Panc1 (cell line): ENCODE measurements around the gene LSM14A. TPM values are rescaled to one million over a fixed set of nuclear protein-coding genes. Genes with fewer than 3 reads are reported as not detected.

ENCODE experiments used
- ATAC-seq: fragments of 200-7000 bp; cut with Tn5 transposase; 2 replicates; pipeline ENCODE4 v1.9.1; 2020; ENCODE audit warnings: mild to moderate bottlenecking, moderate library complexity
- BruUV-seq: library from RNA; stranded (reverse); fragments of 400-500 nt; replicated peaks from 2 replicates; lab custom pipeline; 2021; lab: Mats Ljungman, UMichigan
- CTCF ChIA-PET: fragments of 300-600 bp; sonication (Branson Sonifier 250); formaldehyde crosslinking; loops from one replicate; lab custom pipeline; 2022; ENCODE audit warnings: antibody characterized with exemption; lab: Charles Lee
- POLR2A ChIA-PET: fragments of 300-600 bp; sonication (Branson Sonifier 250); formaldehyde crosslinking; loops from one replicate; lab custom pipeline; 2022; ENCODE audit warnings: antibody characterized with exemption; lab: Charles Lee
- DNase-seq: peaks from one replicate; pipeline ENCODE4 v3.0.0-alpha.2; 2010; ENCODE audit warnings: low read depth, low spot score
- H3K27ac ChIP-seq: 2 replicates; pipeline ENCODE4 v1.5.1; 2011; ENCODE audit warnings: mild to moderate bottlenecking, low read length, inconsistent platforms
- H3K27me3 ChIP-seq: fragments of 200-500 bp; sonication (Bioruptor generic); 2 replicates; pipeline ENCODE4 v1.6.0; 2014; ENCODE audit warnings: low read length, inconsistent platforms; ENCODE audit not compliant: control insufficient read depth, insufficient read depth
- H3K36me3 ChIP-seq: fragments of 200-500 bp; sonication (Bioruptor generic); 2 replicates; pipeline ENCODE4 v1.5.1; 2014; ENCODE audit warnings: inconsistent platforms, mild to moderate bottlenecking, low read length, moderate library complexity; ENCODE audit not compliant: control insufficient read depth, insufficient read depth
- H3K4me1 ChIP-seq: 2 replicates; pipeline ENCODE4 v1.5.1; 2011; ENCODE audit warnings: inconsistent platforms, mild to moderate bottlenecking, low read length, moderate library complexity; ENCODE audit not compliant: control insufficient read depth, insufficient read depth
- H3K4me3 ChIP-seq, 2 experiments: 2 replicates each; pipeline ENCODE4 v1.5.1; 2011 to 2012; ENCODE audit warnings: low read depth in 2 of 2, low read length in 2 of 2, mild to moderate bottlenecking in 2 of 2, inconsistent platforms in 1 of 2, moderate library complexity in 1 of 2
- H3K9me3 ChIP-seq: fragments of 200-500 bp; sonication (Bioruptor generic); 2 replicates; pipeline ENCODE4 v1.5.1; 2014; ENCODE audit warnings: low read depth, mild to moderate bottlenecking, inconsistent platforms, low read length, moderate library complexity; ENCODE audit not compliant: control insufficient read depth, insufficient read depth
- CTCF ChIP-seq: fragments of 450-650 bp; IDR thresholded peaks from 2 replicates; pipeline ENCODE4 v1.5.1; 2017; ENCODE audit warnings: mild to moderate bottlenecking
- POLR2AphosphoS5 ChIP-seq: IDR thresholded peaks from 2 replicates; pipeline ENCODE4 v1.6.1; 2012; ENCODE audit warnings: mild to moderate bottlenecking, low read depth, low read length, moderate library complexity
- REST ChIP-seq, 2 experiments: IDR thresholded peaks; 2 replicates each; pipeline ENCODE4 v1.6.1; 2011 to 2012; ENCODE audit warnings: low read depth in 2 of 2, control low read depth in 1 of 2, low read length in 1 of 2, mild to moderate bottlenecking in 1 of 2, moderate library complexity in 1 of 2; ENCODE audit not compliant: insufficient read depth in 1 of 2
- SIN3A ChIP-seq: IDR thresholded peaks from 2 replicates; pipeline ENCODE4 v1.6.1; 2012; ENCODE audit warnings: low read depth, mild to moderate bottlenecking, low read length, moderate library complexity, borderline replicate concordance; ENCODE audit not compliant: insufficient read depth
- TCF7L2 ChIP-seq: IDR thresholded peaks from 2 replicates; pipeline ENCODE4 v1.6.1; 2011; ENCODE audit warnings: mild to moderate bottlenecking, low read depth, low read length, inconsistent platforms
- in situ Hi-C: cut with HindIII; loops from 2 replicates; pipeline ENCODE4 v1.10.0; 2016; ENCODE audit warnings: low sequenced_read_pairs, low pct_unique_long_range_greater_than_20kb
- intact Hi-C: fragments of 100-400 bp; cut with micrococcal nuclease; formaldehyde crosslinking; loops from one replicate; pipeline ENCODE4 v1.10.0; 2022; ENCODE audit not compliant: unreplicated experiment
- total RNA-seq: library from RNA; stranded (reverse); gene quantifications from one replicate; pipeline ENCODE4 v1.2.1, GENCODE V29; 2021; ENCODE audit not compliant: unreplicated experiment

The LSM14A gene
- total RNA-seq, 1 experiment from 2014 or later = 152 TPM

- H3K4me1 ChIP-seq = peaks cover 44% of the 10 kb centered on the region
- CTCF ChIA-PET = no interaction called here
- ATAC-seq = no peak
- no TSS peak for BruUV-seq
- H3K27ac ChIP-seq = no peak overlapping the region
- no peaks in the 10 kb centered on the region for H3K27me3 ChIP-seq
- H3K36me3 ChIP-seq = no peaks in the 10 kb centered on the region
- POLR2A ChIA-PET = no interaction called here
- no peak for DNase-seq
- intact Hi-C loops = no loop called here
- H3K9me3 ChIP-seq = no peaks in the 10 kb centered on the region
- in situ Hi-C loops = no loop called here
- no peak for TF ChIP-seq POLR2AphosphoS5
- no peak for TF ChIP-seq CTCF
- TF ChIP-seq SIN3A = no peak
- no peak for TF ChIP-seq TCF7L2
- TF ChIP-seq REST (IDR thresholded peaks at IDR 0.05; ENCODE audit: insufficient read depth in 1 of 2, low read depth in 2 of 2, low read length in 1 of 2) = no peak
- no peak overlapping the region for H3K4me3 ChIP-seq
Observed at GRCh38 chr19:34186205-34186604, 13.9 kb downstream of the LSM14A start.

- H3K4me1 ChIP-seq = peaks cover 37% of the 10 kb centered on the region
- DNase-seq (no peak), ATAC-seq (no peak)
- no peaks in the 10 kb centered on the region for H3K9me3 ChIP-seq
- no TSS peak for BruUV-seq
- POLR2A ChIA-PET = interaction anchor here (0.5 kb wide), 1 partner anchor 60 kb away, joined by 6 read pairs; no protein-coding TSS in a partner anchor
- H3K27ac ChIP-seq = no peak overlapping the region
- in situ Hi-C loops (no loop called here), intact Hi-C loops (no loop called here)
- no peak overlapping the region for H3K4me3 ChIP-seq
- TF ChIP-seq SIN3A (no peak), TCF7L2 (no peak), CTCF (no peak), POLR2AphosphoS5 (no peak)
- CTCF ChIA-PET = no interaction called here
- no peaks in the 10 kb centered on the region for H3K36me3 ChIP-seq
- H3K27me3 ChIP-seq = no peaks in the 10 kb centered on the region
Observed at GRCh38 chr19:34187011-34187410, 14.7 kb downstream of the LSM14A start.
